Peyer's patch (tissue), 4 donors: Measurements from ENCODE around the gene LAG3.

ENCODE experiments used
- CTCF ChIP-seq, 6 experiments: fragments of 450-650 bp in 4 of 6; fragments of 200-600 bp in 2 of 6; sonication (generic) in 1 of 6; IDR thresholded peaks; one replicate each; pipeline ENCODE4 v1.5.1; 2017 to 2019; ENCODE audit warnings: antibody characterized with exemption in 6 of 6, mild to moderate bottlenecking in 3 of 6, moderate library complexity in 1 of 6
- POLR2A ChIP-seq, 2 donors: fragments of 450-650 bp; IDR thresholded peaks; one replicate each; pipeline ENCODE4 v1.5.1; 2017; ENCODE audit warnings: antibody characterized with exemption in 2 of 2, mild to moderate bottlenecking in 2 of 2, moderate library complexity in 2 of 2

GRCh38 chr12:6824085-6824775, 51.9 kb downstream of the LAG3 start:
- no peak for TF ChIP-seq CTCF (IDR thresholded peaks at IDR 0.05)
- no peak for TF ChIP-seq POLR2A (IDR thresholded peaks at IDR 0.05)
